K562 (cell line): ENCODE results near the gene TIPARP. TPM values are rescaled to one million over a fixed set of nuclear protein-coding genes. Genes with fewer than 3 reads are reported as not detected.

Source experiments
- CBX5 ChIP-seq: IDR thresholded peaks from 2 replicates; pipeline ENCODE4 v1.6.1; 2014; ENCODE audit warnings: low read depth, borderline replicate concordance
- ELF1 ChIP-seq: fragments of 200-800 bp; sonication (Bioruptor generic); IDR thresholded peaks from 2 replicates; pipeline ENCODE4 v1.6.1; 2016; ENCODE audit warnings: missing genetic modification characterization, missing compliant biosample characterization
- EP400 ChIP-seq: fragments of 450-650 bp; IDR thresholded peaks from 2 replicates; pipeline ENCODE4 v1.6.1; 2017; ENCODE audit warnings: antibody characterized with exemption, mild to moderate bottlenecking, moderate library complexity
- FOXJ3 ChIP-seq: sonication (generic); formaldehyde crosslinking; IDR thresholded peaks from 2 replicates; pipeline ENCODE4 v1.4.0; 2020; ENCODE audit warnings: mild to moderate bottlenecking, missing genetic modification reagents
- HNRNPK ChIP-seq: fragments of 200-400 bp; formaldehyde crosslinking; IDR thresholded peaks from one replicate; pipeline ENCODE4 v1.6.1; 2018; ENCODE audit warnings: mild to moderate bottlenecking, low read depth, low read length; ENCODE audit not compliant: poor library complexity, severe bottlenecking
- JUN ChIP-seq, 2 experiments: sonication (generic) in 1 of 2; formaldehyde crosslinking in 1 of 2; IDR thresholded peaks; 2 replicates each; pipeline versions ENCODE4 v1.6.1 to v1.8.0; 2012 to 2022; ENCODE audit warnings: borderline replicate concordance in 2 of 2, mild to moderate bottlenecking in 2 of 2, improper control_type of control experiment in 1 of 2, low read depth in 1 of 2, low read length in 1 of 2, missing genetic modification reagents in 1 of 2
- LARP7 ChIP-seq: fragments of 450-650 bp; IDR thresholded peaks from 2 replicates; pipeline ENCODE4 v1.6.1; 2016
- MTA2 ChIP-seq: fragments of 450-650 bp; IDR thresholded peaks from 2 replicates; pipeline ENCODE4 v1.6.1; 2016; ENCODE audit warnings: low read depth
- NR1H2 ChIP-seq: sonication (generic); formaldehyde crosslinking; IDR thresholded peaks from 2 replicates; pipeline ENCODE4 v1.4.0; 2020; ENCODE audit warnings: mild to moderate bottlenecking, missing genetic modification reagents
- PURB ChIP-seq: sonication (generic); formaldehyde crosslinking; IDR thresholded peaks from 2 replicates; pipeline ENCODE4 v1.9.0; 2021; ENCODE audit warnings: low read depth, mild to moderate bottlenecking, missing genetic modification reagents
- STAT6 ChIP-seq: sonication (generic); formaldehyde crosslinking; IDR thresholded peaks from 2 replicates; pipeline ENCODE4 v1.8.1; 2023; ENCODE audit warnings: mild to moderate bottlenecking, missing genetic modification reagents
- TEAD4 ChIP-seq, 2 experiments: sonication (generic) in 1 of 2; formaldehyde crosslinking in 1 of 2; IDR thresholded peaks; 2 replicates each; pipeline versions ENCODE4 v1.6.1 to v1.8.0; 2012 to 2022; ENCODE audit warnings: borderline replicate concordance in 1 of 2, inconsistent platforms in 1 of 2, low read length in 1 of 2, mild to moderate bottlenecking in 1 of 2, missing genetic modification reagents in 1 of 2
- ZFPM2 ChIP-seq: fragments of 250-450 bp; sonication (Bioruptor Pico); IDR thresholded peaks from 2 replicates; pipeline ENCODE4 v1.5.1; 2022; ENCODE audit warnings: mild to moderate bottlenecking
- ZNF431 ChIP-seq: sonication (generic); formaldehyde crosslinking; IDR thresholded peaks from 2 replicates; pipeline ENCODE4 v1.8.0; 2022; ENCODE audit warnings: mild to moderate bottlenecking, missing genetic modification reagents
- ZNF436 ChIP-seq: fragments of 250-450, 450-650 bp; sonication (Bioruptor Pico); formaldehyde crosslinking; IDR thresholded peaks from 2 replicates; pipeline ENCODE4 v1.7.0; 2020; ENCODE audit warnings: mild to moderate bottlenecking
- ZNF778 ChIP-seq: fragments of 450-650 bp; formaldehyde crosslinking; IDR thresholded peaks from 2 replicates; pipeline ENCODE4 v1.4.0; 2020; ENCODE audit warnings: mild to moderate bottlenecking, moderate library complexity
- polyA plus RNA-seq, 8 experiments: library from polyadenylated mRNA; depleted of rRNA in 4 of 8; stranded (reverse) in 5 of 8; unstranded in 3 of 8; fragments of >200 nt; fragmentation: Nextera tagmentation in 2 of 8; fragmentation: Illumina TruSeq in 1 of 8; extraction: Ambion mirVana in 2 of 8; extraction: Trizol in 1 of 8; gene quantifications; 2 replicates each; pipeline versions ENCODE4 v1.2.1 to v1.2.3, GENCODE V29; 2011 to 2014; ENCODE audit warnings: inconsistent platforms in 1 of 8, missing spikeins in 1 of 8
- total RNA-seq, 7 experiments: library from RNA; depleted of rRNA in 6 of 7; stranded (reverse); fragments of >200 nt in 6 of 7; fragmentation: Illumina TruSeq in 2 of 7; extraction: Trizol in 2 of 7; gene quantifications; 2 replicates each; pipeline versions ENCODE4 v1.2.1 to v1.2.3, GENCODE V29; 2011 to 2021; ENCODE audit warnings: low replicate concordance in 1 of 7
- TF ChIP-seq, protein P1 (sequence below): fragments of 450-650 bp; formaldehyde crosslinking; IDR thresholded peaks from 2 replicates; pipeline ENCODE4 v1.4.0; 2020; ENCODE audit warnings: mild to moderate bottlenecking, moderate library complexity
- TF ChIP-seq, protein P2 (sequence below): sonication (generic); formaldehyde crosslinking; IDR thresholded peaks from 2 replicates; pipeline ENCODE4 v1.8.0; 2022; ENCODE audit warnings: missing genetic modification reagents, mild to moderate bottlenecking, moderate library complexity, borderline replicate concordance
- TF ChIP-seq, protein P3 (sequence below): sonication (generic); formaldehyde crosslinking; IDR thresholded peaks from 2 replicates; pipeline ENCODE4 v1.8.0; 2023; ENCODE audit warnings: missing genetic modification reagents, mild to moderate bottlenecking, borderline replicate concordance

The TIPARP gene
- total and polyA plus RNA-seq, 9 of the 15 experiments (the other 6 are each of a cell fraction or from before 2014, with no cell fraction given), result 2.4 to 29.4 (median 15.1) TPM

DNA sequence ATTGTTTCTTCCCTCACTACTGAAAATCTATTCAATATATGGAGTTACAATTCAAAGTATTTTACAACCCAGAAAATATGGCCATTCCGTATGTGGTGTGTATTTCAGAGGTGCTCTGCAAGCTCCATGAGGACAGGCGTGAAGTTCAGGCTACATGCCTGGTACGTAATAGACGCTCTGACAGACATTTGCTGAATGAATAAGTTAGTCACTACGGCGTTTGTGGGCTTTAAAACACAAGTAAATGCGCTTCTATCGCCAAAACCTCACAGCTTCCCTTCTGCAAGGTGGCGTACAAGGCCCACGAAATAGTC, 701 bp upstream of the TIPARP start (continued):
- TF ChIP-seq PURB, result no peak
- no peak for TF ChIP-seq JUN (IDR thresholded peaks at IDR 0.05; ENCODE audit: borderline replicate concordance, low read depth, low read length)
- TF ChIP-seq JUN (CRISPR knock-in tag; IDR thresholded peaks at IDR 0.05; ENCODE audit: borderline replicate concordance), result no peak
- no peak for TF ChIP-seq TEAD4 (IDR thresholded peaks at IDR 0.05; ENCODE audit: low read length)
- no peak for TF ChIP-seq TEAD4 (CRISPR knock-in tag; IDR thresholded peaks at IDR 0.05; ENCODE audit: borderline replicate concordance)
- TF ChIP-seq HNRNPK, result no peak
- no peak for TF ChIP-seq STAT6 (CRISPR knock-in tag)
- no peak for TF ChIP-seq MTA2
- no peak for TF ChIP-seq ZFPM2 (CRISPR knock-in tag)
- TF ChIP-seq CBX5, result no peak
- no peak for TF ChIP-seq LARP7
- no peak for TF ChIP-seq ZNF436 (CRISPR knock-in tag)
- TF ChIP-seq NR1H2, result peak; percentile 92; the same call in 1 of the 2 replicates
- TF ChIP-seq EP400, result no peak
- TF ChIP-seq ZNF431, result no peak
- no peak for TF ChIP-seq FOXJ3 (CRISPR knock-in tag)
- TF ChIP-seq, protein P1, sequence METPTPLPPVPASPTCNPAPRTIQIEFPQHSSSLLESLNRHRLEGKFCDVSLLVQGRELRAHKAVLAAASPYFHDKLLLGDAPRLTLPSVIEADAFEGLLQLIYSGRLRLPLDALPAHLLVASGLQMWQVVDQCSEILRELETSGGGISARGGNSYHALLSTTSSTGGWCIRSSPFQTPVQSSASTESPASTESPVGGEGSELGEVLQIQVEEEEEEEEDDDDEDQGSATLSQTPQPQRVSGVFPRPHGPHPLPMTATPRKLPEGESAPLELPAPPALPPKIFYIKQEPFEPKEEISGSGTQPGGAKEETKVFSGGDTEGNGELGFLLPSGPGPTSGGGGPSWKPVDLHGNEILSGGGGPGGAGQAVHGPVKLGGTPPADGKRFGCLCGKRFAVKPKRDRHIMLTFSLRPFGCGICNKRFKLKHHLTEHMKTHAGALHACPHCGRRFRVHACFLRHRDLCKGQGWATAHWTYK, result no peak
- TF ChIP-seq ZNF778 (CRISPR knock-in tag), result no peak
- TF ChIP-seq, protein P2, sequence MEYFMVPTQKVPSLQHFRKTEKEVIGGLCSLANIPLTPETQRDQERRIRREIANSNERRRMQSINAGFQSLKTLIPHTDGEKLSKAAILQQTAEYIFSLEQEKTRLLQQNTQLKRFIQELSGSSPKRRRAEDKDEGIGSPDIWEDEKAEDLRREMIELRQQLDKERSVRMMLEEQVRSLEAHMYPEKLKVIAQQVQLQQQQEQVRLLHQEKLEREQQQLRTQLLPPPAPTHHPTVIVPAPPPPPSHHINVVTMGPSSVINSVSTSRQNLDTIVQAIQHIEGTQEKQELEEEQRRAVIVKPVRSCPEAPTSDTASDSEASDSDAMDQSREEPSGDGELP (CRISPR knock-in tag), result no peak
- TF ChIP-seq ELF1 (tag), result no peak
- TF ChIP-seq, protein P3, sequence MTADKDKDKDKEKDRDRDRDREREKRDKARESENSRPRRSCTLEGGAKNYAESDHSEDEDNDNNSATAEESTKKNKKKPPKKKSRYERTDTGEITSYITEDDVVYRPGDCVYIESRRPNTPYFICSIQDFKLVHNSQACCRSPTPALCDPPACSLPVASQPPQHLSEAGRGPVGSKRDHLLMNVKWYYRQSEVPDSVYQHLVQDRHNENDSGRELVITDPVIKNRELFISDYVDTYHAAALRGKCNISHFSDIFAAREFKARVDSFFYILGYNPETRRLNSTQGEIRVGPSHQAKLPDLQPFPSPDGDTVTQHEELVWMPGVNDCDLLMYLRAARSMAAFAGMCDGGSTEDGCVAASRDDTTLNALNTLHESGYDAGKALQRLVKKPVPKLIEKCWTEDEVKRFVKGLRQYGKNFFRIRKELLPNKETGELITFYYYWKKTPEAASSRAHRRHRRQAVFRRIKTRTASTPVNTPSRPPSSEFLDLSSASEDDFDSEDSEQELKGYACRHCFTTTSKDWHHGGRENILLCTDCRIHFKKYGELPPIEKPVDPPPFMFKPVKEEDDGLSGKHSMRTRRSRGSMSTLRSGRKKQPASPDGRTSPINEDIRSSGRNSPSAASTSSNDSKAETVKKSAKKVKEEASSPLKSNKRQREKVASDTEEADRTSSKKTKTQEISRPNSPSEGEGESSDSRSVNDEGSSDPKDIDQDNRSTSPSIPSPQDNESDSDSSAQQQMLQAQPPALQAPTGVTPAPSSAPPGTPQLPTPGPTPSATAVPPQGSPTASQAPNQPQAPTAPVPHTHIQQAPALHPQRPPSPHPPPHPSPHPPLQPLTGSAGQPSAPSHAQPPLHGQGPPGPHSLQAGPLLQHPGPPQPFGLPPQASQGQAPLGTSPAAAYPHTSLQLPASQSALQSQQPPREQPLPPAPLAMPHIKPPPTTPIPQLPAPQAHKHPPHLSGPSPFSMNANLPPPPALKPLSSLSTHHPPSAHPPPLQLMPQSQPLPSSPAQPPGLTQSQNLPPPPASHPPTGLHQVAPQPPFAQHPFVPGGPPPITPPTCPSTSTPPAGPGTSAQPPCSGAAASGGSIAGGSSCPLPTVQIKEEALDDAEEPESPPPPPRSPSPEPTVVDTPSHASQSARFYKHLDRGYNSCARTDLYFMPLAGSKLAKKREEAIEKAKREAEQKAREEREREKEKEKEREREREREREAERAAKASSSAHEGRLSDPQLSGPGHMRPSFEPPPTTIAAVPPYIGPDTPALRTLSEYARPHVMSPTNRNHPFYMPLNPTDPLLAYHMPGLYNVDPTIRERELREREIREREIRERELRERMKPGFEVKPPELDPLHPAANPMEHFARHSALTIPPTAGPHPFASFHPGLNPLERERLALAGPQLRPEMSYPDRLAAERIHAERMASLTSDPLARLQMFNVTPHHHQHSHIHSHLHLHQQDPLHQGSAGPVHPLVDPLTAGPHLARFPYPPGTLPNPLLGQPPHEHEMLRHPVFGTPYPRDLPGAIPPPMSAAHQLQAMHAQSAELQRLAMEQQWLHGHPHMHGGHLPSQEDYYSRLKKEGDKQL (CRISPR knock-in tag), result no peak
